HepG2 (cell line): ENCODE data around the gene MFF. TPM values are rescaled to one million over a fixed set of nuclear protein-coding genes. Genes with fewer than 3 reads are reported as not detected.

Experiments
- DNMT3B ChIP-seq: conservative IDR thresholded peaks from 2 replicates; pipeline ENCODE4 v1.6.1; 2016; ENCODE audit warnings: missing biosample characterization, control low read depth
- ELF1 ChIP-seq: sonication (generic); formaldehyde crosslinking; IDR thresholded peaks from 2 replicates; pipeline ENCODE4 v1.4.0; 2020; ENCODE audit warnings: missing genetic modification reagents
- ESRRA ChIP-seq: sonication (generic); formaldehyde crosslinking; IDR thresholded peaks from 2 replicates; pipeline ENCODE4 v1.5.1; 2020; ENCODE audit warnings: mild to moderate bottlenecking, low read depth, missing genetic modification reagents
- HES4 ChIP-seq: sonication (generic); formaldehyde crosslinking; IDR thresholded peaks from 2 replicates; pipeline ENCODE4 v1.9.0; 2021; ENCODE audit warnings: mild to moderate bottlenecking, missing genetic modification reagents, borderline replicate concordance
- RFX5 ChIP-seq: IDR thresholded peaks from 2 replicates; pipeline ENCODE4 v1.6.1; 2011; ENCODE audit warnings: low read depth, low read length, improper control_type of control experiment
- ZNF326 ChIP-seq: sonication (generic); formaldehyde crosslinking; IDR thresholded peaks from 2 replicates; pipeline ENCODE4 v1.4.0; 2020; ENCODE audit warnings: missing genetic modification reagents, borderline replicate concordance
- ZNF512B ChIP-seq: sonication (generic); formaldehyde crosslinking; IDR thresholded peaks from 2 replicates; pipeline ENCODE4 v1.5.1; 2020; ENCODE audit warnings: missing genetic modification reagents, mild to moderate bottlenecking, borderline replicate concordance
- ZNF513 ChIP-seq: sonication (generic); formaldehyde crosslinking; conservative IDR thresholded peaks from 2 replicates; pipeline ENCODE4 v1.5.0; 2020; ENCODE audit warnings: missing genetic modification reagents
- ZNF605 ChIP-seq: sonication (generic); formaldehyde crosslinking; IDR thresholded peaks from 2 replicates; pipeline ENCODE4 v1.8.0; 2022; ENCODE audit warnings: mild to moderate bottlenecking, missing genetic modification reagents
- ZNF713 ChIP-seq: sonication (generic); formaldehyde crosslinking; IDR thresholded peaks from 2 replicates; pipeline ENCODE4 v1.4.0; 2020; ENCODE audit warnings: mild to moderate bottlenecking, missing genetic modification reagents
- ZNF720 ChIP-seq: sonication (generic); formaldehyde crosslinking; IDR thresholded peaks from 2 replicates; pipeline ENCODE4 v1.4.0; 2020; ENCODE audit warnings: missing genetic modification reagents
- ZUFSP ChIP-seq: sonication (generic); formaldehyde crosslinking; IDR thresholded peaks from 2 replicates; pipeline ENCODE4 v1.9.0; 2021; ENCODE audit warnings: missing genetic modification reagents, mild to moderate bottlenecking, borderline replicate concordance
- polyA plus RNA-seq, 8 experiments: library from polyadenylated mRNA; depleted of rRNA in 3 of 8; stranded (reverse) in 7 of 8; unstranded in 1 of 8; fragments of >200 nt; fragmentation: Illumina TruSeq in 4 of 8; extraction: Trizol in 4 of 8; gene quantifications; 2 replicates each; pipeline versions ENCODE4 v1.2.1 to v1.2.3, GENCODE V29; 2011 to 2016; ENCODE audit warnings: low read depth in 4 of 8, missing spikeins in 1 of 8, mixed read lengths in 1 of 8; ENCODE audit not compliant: insufficient read depth in 1 of 8
- total RNA-seq, 5 experiments: library from RNA; depleted of rRNA; stranded (reverse); fragments of >200 nt; fragmentation: Illumina TruSeq; extraction: Trizol; gene quantifications; 2 replicates each; pipeline ENCODE4 v1.2.3, GENCODE V29; 2016; ENCODE audit warnings: low read depth in 1 of 5
- TF ChIP-seq, protein P1 (sequence below): sonication (generic); formaldehyde crosslinking; conservative IDR thresholded peaks from 2 replicates; pipeline ENCODE4 v1.4.0; 2020; ENCODE audit warnings: missing genetic modification reagents
- TF ChIP-seq, protein P2 (sequence below): sonication (generic); formaldehyde crosslinking; IDR thresholded peaks from 2 replicates; pipeline ENCODE4 v1.4.0; 2020; ENCODE audit warnings: missing genetic modification reagents, borderline replicate concordance

MFF gene
- total and polyA plus RNA-seq, 2 of the 13 experiments (the other 11 are each of a cell fraction or from before 2014, with no cell fraction given) = 81.9 to 156 TPM

DNA sequence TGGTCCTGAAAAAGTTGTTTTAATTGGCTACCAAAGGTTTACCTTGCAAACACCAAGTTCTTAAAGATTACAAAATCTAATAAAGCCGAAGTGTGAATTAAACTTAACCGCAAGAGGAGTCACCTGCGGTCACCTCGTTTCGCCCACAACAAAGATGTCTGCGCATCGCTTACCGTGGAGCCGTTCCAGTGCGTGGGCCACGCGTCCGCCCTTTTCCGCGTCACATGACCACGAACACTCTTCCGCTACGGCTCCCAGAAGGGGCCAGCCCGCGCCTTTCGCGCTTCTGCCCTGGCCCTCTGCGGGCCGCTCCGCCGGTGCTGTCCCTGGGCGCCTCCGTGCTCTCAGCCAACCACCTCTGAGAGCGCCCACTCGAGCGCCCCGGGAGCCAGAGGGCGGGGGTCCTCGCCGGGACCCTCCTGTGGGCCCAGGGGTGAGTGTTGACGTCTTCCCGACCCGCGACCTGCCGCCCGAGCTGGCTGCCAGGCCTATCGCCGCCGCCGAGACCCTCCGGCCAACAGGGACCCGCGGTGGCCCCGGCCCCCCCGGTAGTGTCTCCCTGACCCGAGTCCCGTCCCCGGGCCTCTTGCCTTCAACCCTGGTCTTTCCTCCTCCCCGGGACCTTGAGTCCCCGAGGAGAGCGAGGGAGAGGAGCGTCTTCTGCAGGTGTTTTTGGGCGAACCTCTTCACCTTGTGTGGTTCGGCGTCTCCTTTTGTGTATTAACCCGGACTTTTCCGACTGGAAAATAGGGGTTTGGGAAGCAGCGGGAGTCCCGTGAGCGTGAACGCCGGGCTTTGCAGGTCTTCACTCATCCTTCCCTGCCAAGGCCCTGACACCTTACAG is at the start of gene MFF (continued):
- 0 out of 2 replicates have a peak, but pooled peaks have one; percentile 87 for TF ChIP-seq ZNF513 (CRISPR knock-in tag)
- peak; percentile 37 for TF ChIP-seq RFX5
- TF ChIP-seq ZNF720 (CRISPR knock-in tag) = peak; percentile 94; the same call in 1 of the 2 replicates
- TF ChIP-seq ELF1 = peak; percentile 98
- TF ChIP-seq, protein P1, sequence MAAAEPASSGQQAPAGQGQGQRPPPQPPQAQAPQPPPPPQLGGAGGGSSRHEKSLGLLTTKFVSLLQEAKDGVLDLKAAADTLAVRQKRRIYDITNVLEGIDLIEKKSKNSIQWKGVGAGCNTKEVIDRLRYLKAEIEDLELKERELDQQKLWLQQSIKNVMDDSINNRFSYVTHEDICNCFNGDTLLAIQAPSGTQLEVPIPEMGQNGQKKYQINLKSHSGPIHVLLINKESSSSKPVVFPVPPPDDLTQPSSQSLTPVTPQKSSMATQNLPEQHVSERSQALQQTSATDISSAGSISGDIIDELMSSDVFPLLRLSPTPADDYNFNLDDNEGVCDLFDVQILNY (CRISPR knock-in tag) = peak; percentile 81
- TF ChIP-seq HES4 (CRISPR knock-in tag) = peak; percentile 68; the same call in 1 of the 2 replicates
- peak; percentile 87; the same call in 1 of the 2 replicates for TF ChIP-seq ZNF713 (CRISPR knock-in tag)
- no peak for TF ChIP-seq ZNF512B (CRISPR knock-in tag)
- TF ChIP-seq ESRRA (CRISPR knock-in tag) = peak; percentile 85
- TF ChIP-seq DNMT3B (CRISPR knock-in tag) = peak; percentile 96
- TF ChIP-seq ZNF605 (CRISPR knock-in tag) = peak; percentile 69
- no peak for TF ChIP-seq ZNF326
- TF ChIP-seq ZUFSP (CRISPR knock-in tag) = no peak
- TF ChIP-seq, protein P2, sequence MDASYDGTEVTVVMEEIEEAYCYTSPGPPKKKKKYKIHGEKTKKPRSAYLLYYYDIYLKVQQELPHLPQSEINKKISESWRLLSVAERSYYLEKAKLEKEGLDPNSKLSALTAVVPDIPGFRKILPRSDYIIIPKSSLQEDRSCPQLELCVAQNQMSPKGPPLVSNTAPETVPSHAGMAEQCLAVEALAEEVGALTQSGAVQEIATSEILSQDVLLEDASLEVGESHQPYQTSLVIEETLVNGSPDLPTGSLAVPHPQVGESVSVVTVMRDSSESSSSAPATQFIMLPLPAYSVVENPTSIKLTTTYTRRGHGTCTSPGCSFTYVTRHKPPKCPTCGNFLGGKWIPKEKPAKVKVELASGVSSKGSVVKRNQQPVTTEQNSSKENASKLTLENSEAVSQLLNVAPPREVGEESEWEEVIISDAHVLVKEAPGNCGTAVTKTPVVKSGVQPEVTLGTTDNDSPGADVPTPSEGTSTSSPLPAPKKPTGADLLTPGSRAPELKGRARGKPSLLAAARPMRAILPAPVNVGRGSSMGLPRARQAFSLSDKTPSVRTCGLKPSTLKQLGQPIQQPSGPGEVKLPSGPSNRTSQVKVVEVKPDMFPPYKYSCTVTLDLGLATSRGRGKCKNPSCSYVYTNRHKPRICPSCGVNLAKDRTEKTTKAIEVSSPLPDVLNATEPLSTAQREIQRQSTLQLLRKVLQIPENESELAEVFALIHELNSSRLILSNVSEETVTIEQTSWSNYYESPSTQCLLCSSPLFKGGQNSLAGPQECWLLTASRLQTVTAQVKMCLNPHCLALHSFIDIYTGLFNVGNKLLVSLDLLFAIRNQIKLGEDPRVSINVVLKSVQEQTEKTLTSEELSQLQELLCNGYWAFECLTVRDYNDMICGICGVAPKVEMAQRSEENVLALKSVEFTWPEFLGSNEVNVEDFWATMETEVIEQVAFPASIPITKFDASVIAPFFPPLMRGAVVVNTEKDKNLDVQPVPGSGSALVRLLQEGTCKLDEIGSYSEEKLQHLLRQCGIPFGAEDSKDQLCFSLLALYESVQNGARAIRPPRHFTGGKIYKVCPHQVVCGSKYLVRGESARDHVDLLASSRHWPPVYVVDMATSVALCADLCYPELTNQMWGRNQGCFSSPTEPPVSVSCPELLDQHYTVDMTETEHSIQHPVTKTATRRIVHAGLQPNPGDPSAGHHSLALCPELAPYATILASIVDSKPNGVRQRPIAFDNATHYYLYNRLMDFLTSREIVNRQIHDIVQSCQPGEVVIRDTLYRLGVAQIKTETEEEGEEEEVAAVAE (CRISPR knock-in tag) = peak; percentile 93; the same call in 1 of the 2 replicates
